Tibial nerve (tissue), 4 donors: ENCODE results near the gene CAB39.

Experiments used
- CTCF ChIP-seq, 5 experiments: fragments of 200-600 bp in 3 of 5; fragments of 450-650 bp in 2 of 5; sonication (generic) in 3 of 5; IDR thresholded peaks; one replicate each; pipeline ENCODE4 v1.5.1; 2016 to 2019; ENCODE audit warnings: antibody characterized with exemption in 5 of 5, mild to moderate bottlenecking in 3 of 5, moderate library complexity in 2 of 5
- EP300 ChIP-seq, 2 donors: sonication (generic); formaldehyde crosslinking; IDR thresholded peaks; one replicate each; pipeline ENCODE4 v1.6.1; 2017; ENCODE audit warnings: antibody characterized with exemption in 2 of 2, mild to moderate bottlenecking in 1 of 2

DNA sequence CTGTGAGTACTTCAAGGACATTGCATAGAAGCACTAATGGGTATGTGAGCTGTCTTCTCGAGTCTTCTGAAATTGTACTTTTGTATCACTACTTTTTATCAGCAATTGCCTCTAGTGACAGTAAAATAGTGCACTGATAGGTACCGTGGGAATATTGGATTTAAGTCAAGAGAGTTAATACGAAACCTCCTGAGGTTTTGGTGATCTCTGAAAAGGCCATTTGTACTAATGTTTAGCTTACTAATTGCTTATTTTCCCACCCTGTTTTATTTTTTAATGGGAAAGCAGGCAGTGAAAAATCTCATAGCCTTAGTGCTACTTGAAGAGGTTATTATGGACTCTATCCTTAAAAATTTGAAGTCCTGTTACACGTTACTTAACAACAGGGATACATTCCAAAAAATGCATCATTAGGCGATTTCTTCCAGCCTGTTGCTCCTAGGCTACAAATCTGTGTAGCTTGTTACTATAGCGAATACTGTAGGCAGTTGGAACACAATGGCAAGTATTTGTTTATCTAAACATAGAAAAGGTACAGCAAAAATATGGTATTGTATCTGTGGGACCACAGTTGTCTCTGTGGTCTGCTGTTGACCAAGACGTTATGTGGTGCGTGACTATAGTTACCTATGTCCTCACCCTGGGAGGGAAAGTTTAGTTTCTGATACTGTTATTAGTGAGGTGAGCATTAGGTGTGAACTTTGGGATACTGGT, 65.9 kb downstream of the CAB39 start:
- no peak for TF ChIP-seq CTCF (IDR thresholded peaks at IDR 0.05)
- no peak for TF ChIP-seq EP300 (IDR thresholded peaks at IDR 0.05)
